ENCODE data around the gene CPAMD8.
"Not testable (repeated sequence)": the region's sequence is repeated elsewhere in the genome, so short reads cannot be mapped to it uniquely, and the experiment has no call there.

CPAMD8 gene

GRCh38 chr19:16998635-16999194 is 27.9 kb downstream of the CPAMD8 start:
- DNase-seq (ENCODE audit: low spot score) = no peak

DNA sequence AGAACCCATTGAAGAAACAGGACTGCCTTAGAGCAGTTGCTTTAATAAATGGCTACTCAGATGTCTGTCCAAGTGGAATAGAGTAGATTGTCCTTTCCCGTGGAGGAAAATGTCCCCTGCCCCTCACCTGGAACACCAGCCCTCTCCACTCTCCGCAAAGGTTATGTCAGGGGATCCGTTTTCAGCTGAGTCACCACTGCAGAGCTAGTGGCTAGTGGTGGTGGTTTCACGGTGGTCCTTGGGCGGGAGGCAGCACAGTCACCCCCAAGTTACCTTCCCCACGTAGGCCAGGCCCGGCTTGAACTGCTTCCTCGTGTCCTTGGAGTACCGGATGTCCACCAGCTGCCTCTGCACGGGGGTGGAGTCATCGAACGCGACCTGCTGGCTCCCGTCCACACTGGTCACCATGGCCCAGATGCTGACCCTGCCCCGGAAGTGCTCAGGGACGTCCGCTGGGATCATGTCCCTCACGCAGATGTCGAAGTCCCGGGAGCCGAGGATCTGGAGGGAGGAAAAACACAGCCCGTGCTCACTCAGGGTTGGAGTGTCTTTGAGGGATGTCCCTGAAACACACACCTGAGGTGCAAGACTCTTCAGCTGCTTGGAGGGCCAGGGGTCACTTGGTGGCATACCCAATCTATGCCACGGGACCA is 29.6 kb downstream of the CPAMD8 start:
- not testable (repeated sequence) for DNase-seq (ENCODE audit: low spot score)

- DNase-seq (ENCODE audit: low spot score) = no peak
Measured at GRCh38 chr19:16988661-16989060, 37.9 kb downstream of the CPAMD8 start.

- no peak for DNase-seq (ENCODE audit: low spot score)
Measured at GRCh38 chr19:16985403-16985802, 41.2 kb downstream of the CPAMD8 start.

- DNase-seq (ENCODE audit: low spot score) = not testable (repeated sequence)
Measured at GRCh38 chr19:16982586-16982985, 44.0 kb downstream of the CPAMD8 start.

DNA sequence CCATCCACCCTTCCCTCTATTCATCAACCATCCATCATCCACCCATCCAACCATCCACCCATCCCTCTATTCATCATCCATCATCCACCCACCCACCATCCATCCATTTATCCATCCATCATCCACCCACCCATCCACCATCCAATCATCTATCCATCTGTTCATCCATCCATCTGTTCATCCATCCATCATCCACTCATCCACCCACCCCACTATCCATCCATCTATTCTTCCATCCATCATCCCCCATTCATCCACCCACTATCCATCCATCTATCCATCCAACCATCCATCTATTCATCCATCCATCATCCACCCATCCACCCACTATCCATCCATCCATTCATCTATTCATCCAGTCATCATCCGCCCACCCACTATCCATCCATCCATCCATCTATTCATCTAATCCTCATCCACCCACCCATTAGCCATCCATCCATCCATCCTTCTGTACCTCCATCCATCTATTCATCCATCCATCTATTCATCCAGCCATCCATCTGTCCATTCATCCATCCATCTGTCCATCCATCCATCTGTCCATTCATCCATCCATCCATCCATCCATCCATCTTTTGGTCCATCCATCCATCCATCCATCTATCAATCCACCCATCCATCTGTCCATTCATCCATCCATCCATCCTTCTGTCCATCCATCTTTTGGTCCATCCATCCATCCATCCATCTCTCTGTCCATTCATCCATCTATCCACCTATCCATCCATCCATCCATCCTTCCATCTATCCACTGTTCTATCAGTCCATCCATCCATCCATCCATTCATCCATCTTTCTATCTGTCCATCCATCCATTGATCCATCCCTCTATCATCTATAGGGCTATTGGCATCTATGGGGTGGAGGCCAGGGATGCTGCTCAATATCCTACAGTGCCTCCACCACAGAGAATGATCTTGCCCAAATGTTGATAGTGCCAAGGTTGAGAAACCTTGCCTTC is 47.5 kb downstream of the CPAMD8 start:
- DNase-seq (ENCODE audit: low spot score) = no peak

- no peak for DNase-seq (ENCODE audit: low spot score)
Measured at GRCh38 chr19:16978156-16978555, 48.5 kb downstream of the CPAMD8 start.

- peak; percentile 30 for DNase-seq (ENCODE audit: low spot score)
Measured at GRCh38 chr19:16977306-16977705, 49.3 kb downstream of the CPAMD8 start.

- peak; percentile 53 for DNase-seq (ENCODE audit: low spot score)
Measured at GRCh38 chr19:16976446-16976845, 50.2 kb downstream of the CPAMD8 start.

GRCh38 chr19:16970821-16971220 is 55.8 kb downstream of the CPAMD8 start:
- no peak for DNase-seq (ENCODE audit: low spot score)

- DNase-seq (ENCODE audit: low spot score) = peak; percentile 5
Measured at GRCh38 chr19:16969135-16969534, 57.5 kb downstream of the CPAMD8 start.

- not testable (repeated sequence) for DNase-seq (ENCODE audit: low spot score)
Measured at GRCh38 chr19:16960996-16961822, 65.4 kb downstream of the CPAMD8 start.

- DNase-seq (ENCODE audit: low spot score) = not testable (repeated sequence)
Measured at GRCh38 chr19:16958277-16958676, 68.3 kb downstream of the CPAMD8 start.

GRCh38 chr19:16957855-16958254 is 68.8 kb downstream of the CPAMD8 start:
- DNase-seq (ENCODE audit: low spot score) = no peak

- DNase-seq (ENCODE audit: low spot score) = no peak
Measured at GRCh38 chr19:16957151-16957701, 69.4 kb downstream of the CPAMD8 start.

DNA sequence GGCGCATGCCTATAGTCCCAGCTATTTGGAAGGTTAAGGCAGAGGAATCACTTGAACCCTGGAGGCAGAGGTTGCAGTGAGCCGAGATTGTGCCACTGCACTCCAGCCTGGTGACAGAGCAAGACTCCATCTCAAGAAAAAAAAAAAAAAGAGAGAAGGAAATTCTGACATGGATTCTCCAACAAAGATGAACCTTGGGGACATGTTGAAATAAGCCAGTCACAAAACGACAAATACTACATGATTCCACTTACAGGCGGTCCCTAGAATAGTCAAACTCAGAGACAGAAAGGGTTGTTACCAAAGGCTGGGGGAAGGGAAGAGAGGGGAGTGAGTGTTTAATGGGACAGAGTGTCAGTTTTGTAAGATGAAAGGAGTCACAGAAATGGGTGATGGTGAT is 71.4 kb downstream of the CPAMD8 start:
- no peak for DNase-seq (ENCODE audit: low spot score)

DNA sequence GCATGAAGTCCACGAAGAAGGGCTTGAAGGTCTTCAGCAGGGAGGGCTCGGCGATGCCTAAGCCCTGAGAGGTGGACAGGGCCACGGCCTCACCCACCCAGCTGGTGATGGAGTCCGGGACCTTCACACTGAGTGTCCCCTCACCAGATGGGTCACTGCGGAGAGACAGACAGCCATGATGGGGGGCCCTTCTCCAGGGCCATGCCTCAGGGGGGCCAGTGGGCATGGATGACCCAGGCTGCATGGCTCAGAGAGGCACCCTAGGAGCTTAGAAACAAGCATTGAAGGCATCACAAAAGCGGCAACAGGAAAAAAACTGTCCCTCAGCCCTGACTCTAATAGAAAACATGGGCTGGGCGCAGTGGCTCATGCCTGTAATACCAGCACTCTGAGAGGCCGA is 74.6 kb downstream of the CPAMD8 start:
- no peak for DNase-seq (ENCODE audit: low spot score)

DNA sequence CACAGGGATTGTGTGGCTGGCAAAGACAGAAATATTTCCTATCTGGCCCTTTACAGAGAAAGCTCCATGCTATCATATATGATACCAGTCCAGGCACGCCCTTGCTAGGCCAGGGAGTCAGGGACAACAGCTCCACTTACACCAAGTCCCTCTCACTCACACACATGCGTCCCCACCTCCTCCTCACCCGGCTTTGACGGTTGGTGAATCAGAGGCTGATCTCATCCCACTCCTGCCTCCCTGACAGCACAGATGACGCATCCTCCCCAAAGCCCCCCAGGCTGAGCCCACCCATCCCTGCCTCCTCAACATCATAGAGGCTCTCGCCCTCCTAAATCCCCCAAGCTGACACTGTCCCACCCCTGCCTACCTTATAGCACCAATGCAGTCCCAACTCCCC is 75.1 kb downstream of the CPAMD8 start:
- DNase-seq (ENCODE audit: low spot score) = no peak

- no peak for DNase-seq (ENCODE audit: low spot score)
Measured at GRCh38 chr19:16949496-16950023, 77.0 kb downstream of the CPAMD8 start.

DNA sequence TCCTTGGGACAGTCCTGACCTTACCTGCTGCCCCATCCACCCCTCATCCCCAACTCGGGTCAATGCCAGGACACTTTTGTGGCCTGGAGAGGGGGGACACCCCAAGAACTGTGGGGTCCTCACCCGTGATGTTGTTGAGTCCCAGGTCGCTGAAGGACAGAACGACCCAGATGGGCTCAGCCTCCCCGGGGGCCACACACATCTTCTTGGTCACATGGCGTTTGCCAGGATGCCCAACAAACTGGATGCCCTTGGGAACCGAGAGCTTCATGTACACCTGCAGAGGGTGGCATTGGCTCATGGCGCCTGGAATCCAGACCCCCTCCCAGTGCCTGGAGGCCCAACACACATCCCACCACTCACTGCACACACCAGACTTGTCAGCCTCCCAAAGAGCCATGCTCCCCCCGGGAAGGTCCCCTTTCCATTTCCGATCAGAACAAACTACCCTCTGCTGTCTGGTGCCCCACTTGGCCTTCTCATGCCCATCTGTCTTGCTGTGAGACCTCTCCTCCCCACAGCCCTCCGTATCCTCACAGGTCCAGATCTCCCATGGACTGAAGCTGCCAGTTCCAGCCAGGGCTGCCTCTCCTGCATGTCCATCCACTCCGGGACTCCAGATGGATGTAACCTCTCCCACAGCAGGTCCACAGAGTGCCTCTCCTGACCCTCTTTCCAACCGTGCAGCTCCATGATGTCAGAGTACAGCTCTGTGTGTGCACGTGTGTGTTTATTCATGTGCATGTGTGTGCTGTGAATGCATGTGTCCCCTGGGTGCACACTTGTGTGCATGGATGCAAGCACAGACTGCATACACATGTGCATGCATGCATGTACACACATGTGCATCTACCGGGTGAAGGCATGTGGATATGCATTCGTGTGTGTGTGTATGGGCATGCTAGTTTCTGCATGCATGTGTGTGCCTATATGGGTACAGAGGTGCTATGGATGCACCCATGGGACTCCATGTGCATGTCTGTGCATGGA is 79.4 kb downstream of the CPAMD8 start:
- DNase-seq (ENCODE audit: low spot score) = no peak
